AG08395 (cell line): Measurements from ENCODE around the gene BCKDHA.
"Not testable (repeated sequence)": the region's sequence is repeated elsewhere in the genome, so short reads cannot be mapped to it uniquely, and the experiment has no call there.

Experiments used
- DNase-seq: peaks from one replicate; pipeline ENCODE4 v3.0.0; 2012; ENCODE audit warnings: mixed read lengths, low spot score

Gene BCKDHA

GRCh38 chr19:41405776-41406175 lies 8.2 kb downstream of the BCKDHA start:
- no peak for DNase-seq

- no peak for DNase-seq
These were observed 9.7 kb downstream of the BCKDHA start for GRCh38 chr19:41407271-41407670.

GRCh38 chr19:41408256-41408655 lies 10.6 kb downstream of the BCKDHA start:
- no peak for DNase-seq

DNA sequence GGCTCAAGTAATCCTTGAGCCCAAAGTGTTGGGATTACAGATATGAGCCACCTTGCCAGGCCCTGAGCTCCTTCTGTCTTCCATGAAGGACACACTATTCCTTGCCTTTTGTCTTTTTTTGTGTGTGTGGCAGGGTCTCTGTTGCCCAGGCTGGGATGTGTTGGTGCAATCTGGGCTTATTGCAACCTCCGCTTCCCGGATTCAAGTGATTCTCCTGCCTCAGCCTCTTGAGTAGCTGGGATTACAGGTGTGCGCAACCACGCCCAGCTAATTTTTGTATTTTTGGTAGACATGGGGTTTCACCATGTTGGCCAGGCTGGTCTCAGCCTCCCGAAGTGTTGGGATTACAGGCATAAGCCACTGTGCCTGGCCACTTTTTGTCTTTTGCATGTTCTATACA lies 11.2 kb downstream of the BCKDHA start:
- not testable (repeated sequence) for DNase-seq

- DNase-seq: peak; percentile 9
These were observed 11.7 kb downstream of the BCKDHA start for GRCh38 chr19:41409288-41409687.

- no peak for DNase-seq
These were observed 12.9 kb downstream of the BCKDHA start for GRCh38 chr19:41410336-41411054.

DNA sequence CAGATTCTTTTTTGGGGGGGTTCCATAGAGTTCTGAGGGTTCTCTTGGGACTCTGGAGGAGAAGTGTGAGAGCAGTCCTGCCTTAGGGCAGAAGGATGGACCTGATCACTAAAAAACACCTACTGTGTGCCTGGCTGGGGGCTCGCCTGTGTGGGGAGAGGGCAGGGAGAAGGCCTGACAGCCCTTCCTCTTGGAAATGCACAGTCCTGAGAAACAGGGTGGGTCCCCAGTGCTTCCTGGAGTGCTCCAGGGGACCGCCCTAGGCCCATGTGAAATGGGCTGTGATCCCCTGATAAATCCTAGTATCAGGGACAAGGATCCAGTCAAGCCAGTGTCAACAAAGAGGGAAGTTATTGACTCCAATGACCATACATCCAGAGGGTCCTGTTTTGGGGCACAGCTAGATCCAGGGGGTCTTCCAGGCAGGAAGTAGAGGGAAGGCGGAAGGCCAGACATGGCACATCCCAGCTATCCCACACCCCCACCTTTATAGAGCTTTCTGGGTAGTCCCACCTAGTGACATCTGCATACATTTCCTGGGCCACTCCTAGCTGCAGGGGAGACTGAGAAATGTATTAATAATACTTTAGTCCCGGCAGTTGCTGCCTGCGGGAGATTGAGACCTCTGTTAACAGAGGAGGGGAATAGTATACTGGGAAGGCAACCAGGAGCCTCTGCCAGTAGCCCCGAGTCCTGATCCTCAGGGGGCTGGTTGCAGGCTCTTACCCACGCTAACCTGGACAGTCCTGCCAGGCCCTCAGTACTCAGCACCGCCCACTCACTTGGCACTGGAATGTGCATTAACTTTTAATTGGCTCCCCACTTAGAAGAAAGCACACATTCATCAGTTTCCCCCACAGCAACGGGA lies 13.7 kb downstream of the BCKDHA start:
- no peak for DNase-seq

GRCh38 chr19:41411968-41412265 lies 14.3 kb downstream of the BCKDHA start:
- no peak for DNase-seq

DNA sequence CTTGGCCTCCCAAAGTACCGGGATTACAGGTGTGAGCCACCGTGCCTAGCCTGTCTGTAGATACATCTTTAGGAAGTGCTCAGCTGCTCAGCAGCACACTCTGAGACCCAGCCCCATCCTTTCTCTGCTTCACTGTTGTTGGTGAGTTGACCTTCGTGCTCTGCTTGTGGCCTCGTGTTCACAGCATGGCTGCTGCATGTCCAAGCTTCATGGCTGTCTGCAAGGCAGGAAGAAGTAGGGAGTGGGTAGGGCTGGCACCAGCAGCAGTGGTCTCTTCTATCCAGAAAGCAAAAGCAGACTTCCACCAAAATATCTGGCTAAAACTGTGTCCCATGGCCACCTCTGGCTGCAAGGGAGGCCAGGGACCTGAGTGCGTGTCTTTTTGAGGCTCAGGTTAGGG lies 15.3 kb downstream of the BCKDHA start:
- no peak for DNase-seq

DNA sequence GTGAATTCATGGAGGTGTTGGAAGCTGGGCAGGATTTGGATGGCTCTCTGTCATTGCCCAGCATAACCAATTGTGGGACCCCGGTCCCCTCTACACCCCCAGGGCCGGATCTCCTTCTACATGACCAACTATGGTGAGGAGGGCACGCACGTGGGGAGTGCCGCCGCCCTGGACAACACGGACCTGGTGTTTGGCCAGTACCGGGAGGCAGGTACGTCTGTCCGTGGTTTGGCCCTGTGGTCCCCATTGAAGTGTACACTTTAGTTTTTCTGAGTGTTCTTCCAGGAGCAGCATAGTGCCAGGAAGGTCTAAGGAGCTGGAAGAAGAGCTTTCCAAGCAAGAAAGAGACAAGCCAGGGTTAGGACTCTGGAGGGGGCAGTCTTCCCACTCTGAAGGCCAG lies 16.3 kb downstream of the BCKDHA start:
- DNase-seq: no peak

- DNase-seq: no peak
These were observed 16.8 kb downstream of the BCKDHA start for GRCh38 chr19:41414461-41414860.

DNA sequence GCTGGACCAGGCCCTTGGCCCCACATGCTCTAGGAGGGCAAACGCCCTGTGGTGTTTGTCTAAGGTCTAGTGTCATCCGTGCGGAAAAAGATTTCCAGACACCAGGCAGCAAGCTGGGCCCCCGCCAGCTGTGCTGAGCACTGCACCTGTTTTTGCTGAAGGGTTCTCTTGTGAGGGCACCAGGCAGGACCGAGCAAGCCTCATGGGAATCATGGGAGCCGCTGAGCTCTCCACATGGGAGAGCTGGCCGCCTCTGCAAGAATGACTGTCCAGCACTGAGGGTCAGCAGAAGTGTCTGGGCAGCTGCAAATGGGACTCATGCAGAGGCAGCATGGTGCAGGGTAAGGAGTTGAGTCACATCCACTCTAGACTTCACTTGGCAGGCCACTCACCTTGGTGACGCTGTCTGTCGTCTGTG lies 17.5 kb downstream of the BCKDHA start:
- DNase-seq: no peak

GRCh38 chr19:41416194-41416674 lies 18.6 kb downstream of the BCKDHA start:
- DNase-seq: no peak

GRCh38 chr19:41420101-41420880 lies 22.7 kb downstream of the BCKDHA start:
- no peak for DNase-seq

- no peak for DNase-seq
These were observed 23.7 kb downstream of the BCKDHA start for GRCh38 chr19:41421314-41421713.

GRCh38 chr19:41421973-41422372 lies 24.4 kb downstream of the BCKDHA start:
- DNase-seq: no peak

GRCh38 chr19:41422456-41422855 lies 24.8 kb downstream of the BCKDHA start:
- no peak for DNase-seq

DNA sequence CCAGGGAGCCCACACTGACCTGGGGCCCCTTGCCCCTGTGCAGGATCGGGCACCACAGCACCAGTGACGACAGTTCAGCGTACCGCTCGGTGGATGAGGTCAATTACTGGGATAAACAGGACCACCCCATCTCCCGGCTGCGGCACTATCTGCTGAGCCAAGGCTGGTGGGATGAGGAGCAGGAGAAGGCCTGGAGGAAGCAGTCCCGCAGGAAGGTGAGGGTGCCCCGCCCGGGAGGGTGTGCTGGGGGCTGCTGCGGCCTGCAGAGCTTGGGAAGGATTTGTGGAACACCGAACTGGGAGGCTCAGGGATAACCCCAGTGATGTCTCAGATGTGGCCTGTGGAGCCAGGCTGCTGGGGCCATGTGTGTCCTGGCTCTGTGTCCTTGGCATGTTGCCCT lies 25.3 kb downstream of the BCKDHA start:
- DNase-seq: no peak

DNA sequence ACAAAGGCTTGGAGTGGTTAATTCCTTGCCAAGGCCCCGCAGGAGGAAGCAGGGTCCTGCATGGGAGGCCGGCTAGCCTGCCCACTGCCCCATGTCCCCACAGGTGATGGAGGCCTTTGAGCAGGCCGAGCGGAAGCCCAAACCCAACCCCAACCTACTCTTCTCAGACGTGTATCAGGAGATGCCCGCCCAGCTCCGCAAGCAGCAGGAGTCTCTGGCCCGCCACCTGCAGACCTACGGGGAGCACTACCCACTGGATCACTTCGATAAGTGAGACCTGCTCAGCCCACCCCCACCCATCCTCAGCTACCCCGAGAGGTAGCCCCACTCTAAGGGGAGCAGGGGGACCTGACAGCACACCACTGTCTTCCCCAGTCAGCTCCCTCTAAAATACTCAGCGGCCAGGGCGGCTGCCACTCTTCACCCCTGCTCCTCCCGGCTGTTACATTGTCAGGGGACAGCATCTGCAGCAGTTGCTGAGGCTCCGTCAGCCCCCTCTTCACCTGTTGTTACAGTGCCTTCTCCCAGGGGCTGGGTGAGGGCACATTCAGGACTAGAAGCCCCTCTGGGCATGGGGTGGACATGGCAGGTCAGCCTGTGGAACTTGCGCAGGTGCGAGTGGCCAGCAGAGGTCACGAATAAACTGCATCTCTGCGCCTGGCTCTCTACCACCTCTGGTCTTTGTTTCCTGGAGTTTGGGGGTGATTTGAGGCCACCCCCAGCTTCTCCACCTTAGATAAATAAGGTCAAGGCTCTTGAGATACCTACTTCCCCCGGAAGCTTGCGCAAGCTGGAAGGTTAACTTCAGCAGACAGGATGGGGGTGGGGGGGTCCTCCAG lies 26.9 kb downstream of the BCKDHA start:
- no peak for DNase-seq

DNA sequence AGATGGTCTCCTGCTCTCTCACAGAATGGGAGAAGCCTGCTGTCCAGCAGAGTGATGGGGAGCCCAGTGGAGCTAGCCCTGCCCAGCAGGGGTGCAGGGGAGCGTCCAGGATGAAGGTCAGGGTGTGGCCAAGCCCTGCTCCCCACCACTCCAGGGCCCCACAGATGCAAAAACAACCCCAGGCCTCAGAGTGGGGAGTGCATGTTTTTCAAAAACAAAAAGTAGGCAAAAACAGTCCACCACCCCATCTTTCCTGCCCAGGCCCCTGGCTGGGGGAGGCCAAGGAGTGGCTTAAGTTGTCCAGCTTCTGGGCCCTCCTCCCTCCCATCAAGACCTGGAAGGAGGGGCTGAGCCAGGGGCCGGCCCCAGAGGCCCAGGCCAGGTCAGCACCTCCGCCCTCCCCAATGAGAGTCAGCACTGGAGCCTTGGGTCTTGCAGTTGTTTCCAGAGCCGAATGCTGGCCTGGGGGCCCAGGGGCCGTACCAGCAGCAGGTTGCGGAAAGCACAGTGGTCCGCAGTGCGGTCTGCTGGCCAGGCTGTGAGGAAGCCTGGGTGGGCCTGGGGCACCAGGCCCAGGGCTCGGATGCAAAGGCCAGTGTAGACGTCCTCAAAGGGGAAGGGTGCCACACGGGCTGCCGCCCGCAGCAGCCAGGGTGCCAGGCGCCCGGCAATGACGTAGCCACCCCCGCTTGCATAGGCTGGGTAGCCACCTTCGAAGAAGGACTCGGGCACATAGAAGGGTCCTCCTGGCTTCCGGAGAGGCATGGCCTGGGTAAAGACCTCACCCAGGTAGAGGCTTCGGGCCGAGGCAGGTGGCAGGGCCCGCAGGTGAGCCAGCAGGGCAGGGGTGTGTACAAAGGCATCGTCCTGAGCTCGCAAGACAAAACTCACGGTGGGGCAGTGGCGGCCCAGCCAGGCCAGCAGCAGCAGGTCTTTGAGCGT lies 27.8 kb downstream of the BCKDHA start:
- DNase-seq: no peak
